H4 (cell line): ENCODE measurements around the gene E4F1. TPM values are rescaled to one million over a fixed set of nuclear protein-coding genes. Genes with fewer than 3 reads are reported as not detected.
A peak's percentile ranks its signal among the peaks of the same experiment; 100 is the strongest.
"Not testable (repeated sequence)": the region's sequence is repeated elsewhere in the genome, so short reads cannot be mapped to it uniquely, and the experiment has no call there.

Experiments used
- DNase-seq: peaks from one replicate; pipeline ENCODE4 v3.0.0-alpha.2; 2015; ENCODE audit warnings: low spot score
- total RNA-seq: library from RNA; depleted of rRNA; stranded (reverse); fragments of >200 nt; shearing (Covaris generic); gene quantifications from 2 replicates; pipeline ENCODE4 v1.2.3, GENCODE V29; 2014

The E4F1 gene
- total RNA-seq, 1 experiment from 2014 or later: 9.5 TPM

DNA sequence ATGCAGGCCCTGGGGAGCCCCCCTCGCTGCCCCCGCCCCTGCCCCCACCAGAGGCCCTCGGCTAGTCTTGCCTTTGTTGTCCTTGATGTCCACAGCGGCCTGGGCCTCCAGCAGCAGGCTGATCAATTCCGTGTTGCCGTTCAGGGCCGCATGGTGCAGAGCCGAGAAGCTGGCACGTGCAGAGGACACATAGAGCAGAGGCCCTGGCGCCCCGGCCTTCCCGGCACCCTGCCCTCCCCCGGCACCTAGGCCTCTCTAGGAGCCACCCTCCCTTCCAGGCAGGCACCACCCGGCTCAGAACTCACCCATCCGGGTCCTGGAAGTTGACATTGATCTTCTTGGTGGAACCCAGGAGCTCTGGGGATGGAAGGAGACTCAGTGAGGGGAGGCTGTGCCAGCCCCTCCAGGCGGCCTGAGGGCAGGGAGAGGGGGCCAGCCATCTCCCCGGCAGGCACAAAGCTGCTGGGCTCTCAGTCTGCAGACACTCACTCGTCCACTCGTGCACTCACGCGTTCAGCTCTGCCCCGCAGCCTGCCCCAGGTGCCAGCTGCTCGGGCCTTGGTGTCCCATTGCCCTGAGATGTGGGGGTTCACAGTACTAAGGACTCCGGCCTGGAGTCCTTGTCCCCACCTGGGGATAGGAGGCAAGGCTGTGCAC, 33.3 kb upstream of the E4F1 start:
- no peak for DNase-seq

DNA sequence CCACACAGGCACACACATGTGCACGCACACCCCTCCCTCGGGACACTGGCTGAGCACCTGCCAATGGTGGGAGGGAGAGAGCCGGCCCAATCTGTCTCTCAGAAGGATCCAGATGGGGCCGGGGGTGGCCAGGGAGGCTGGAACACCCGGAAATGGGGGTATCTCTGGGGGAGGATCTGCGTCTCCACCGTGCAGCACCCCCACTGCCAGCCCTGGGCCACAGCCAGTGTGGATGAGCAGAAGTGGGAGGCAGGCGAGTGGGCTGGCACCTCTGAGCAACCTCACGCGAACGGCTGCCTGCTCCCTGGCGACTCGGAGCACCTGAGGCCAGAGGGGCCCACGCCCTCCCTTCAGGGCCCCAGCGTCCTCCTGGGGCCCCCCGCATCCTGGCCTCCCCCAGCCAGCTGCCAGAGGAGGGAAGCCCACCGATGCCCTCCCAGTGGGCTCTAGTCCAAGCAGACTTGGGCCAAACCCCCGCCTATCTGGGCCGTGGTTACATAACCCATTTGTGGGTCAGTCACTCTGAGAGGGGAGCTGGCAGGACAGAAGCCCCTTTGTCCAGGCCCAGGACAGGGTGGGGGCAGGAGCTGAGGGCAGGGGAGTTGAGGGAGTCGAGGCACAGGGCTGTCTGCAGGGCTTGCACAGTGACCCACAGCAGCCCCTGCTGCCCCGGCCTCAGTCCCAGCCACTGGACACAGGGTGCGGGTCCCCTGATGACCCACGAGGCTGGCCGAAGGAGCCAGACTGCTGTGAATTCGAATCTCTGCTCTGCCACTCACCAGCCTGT, 32.5 kb upstream of the E4F1 start:
- no peak for DNase-seq

DNA sequence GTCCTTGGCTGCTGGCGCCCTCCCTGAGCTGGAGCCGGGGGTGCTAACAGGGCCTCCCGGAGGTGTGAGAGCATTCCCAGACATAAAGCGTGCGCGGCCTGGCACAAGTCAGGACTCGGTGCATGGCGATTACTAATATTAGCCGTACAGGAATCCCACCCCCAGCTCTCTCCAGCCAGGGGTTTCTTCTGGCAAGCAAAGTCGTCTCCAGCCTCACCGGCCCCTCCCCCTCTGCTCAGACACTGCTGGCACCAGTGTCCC, 32.0 kb upstream of the E4F1 start:
- no peak for DNase-seq

DNA sequence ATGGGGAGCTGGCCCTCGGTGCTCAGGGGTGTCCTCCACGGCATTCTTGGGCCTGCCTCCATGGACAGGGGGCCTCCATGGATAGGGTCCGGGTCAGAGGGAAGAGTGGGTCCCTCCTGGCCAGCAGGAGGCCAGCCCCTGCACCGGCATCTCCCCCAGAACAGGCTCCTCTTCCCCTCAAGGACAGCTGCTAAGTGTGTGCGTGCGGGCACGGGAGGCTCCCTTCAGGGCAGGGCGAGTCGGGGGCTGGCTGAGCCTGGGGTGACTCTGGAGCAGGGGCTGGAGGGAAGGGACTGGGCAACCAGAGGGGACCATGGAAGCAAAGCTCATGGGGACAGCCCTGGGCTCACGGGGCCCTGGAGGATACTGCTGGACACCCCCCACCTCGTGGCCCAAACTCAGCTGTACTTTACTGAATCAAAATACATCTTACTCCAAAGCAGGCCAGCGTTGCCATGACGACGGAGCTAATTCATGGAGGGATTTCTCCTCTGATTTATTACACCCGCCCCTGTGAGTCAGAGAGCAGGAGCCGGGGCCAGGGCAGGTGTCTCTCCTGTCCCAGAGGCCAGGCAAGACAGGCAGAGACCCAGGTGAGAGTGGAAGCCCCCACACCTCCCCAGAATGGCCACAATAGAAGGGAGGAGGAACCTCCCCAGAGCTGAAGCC, 29.1 kb upstream of the E4F1 start:
- DNase-seq: no peak

DNA sequence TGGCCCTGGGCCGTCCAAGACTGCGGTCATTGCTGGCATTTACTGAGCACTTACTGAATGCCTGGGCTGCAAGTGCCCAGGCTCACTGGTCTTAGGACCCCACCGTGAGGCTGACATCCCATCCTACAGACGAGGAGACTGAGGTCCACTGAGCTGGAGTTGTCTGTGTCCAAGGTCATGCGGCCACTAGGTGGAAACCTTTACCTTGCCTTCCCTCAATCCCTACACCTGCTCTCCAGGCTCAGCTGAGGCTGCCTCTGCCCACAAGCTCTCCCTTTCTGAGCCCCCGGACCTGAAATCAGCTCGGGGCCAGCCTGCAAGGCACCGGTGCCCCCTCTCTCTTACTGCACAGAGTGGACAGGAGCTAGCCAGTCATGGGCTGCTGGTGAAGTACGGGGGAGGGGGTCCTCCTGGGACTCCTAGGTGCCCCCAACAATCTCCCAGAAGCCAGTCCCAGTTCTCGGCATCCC, 28.5 kb upstream of the E4F1 start:
- DNase-seq: peak; percentile 57

DNA sequence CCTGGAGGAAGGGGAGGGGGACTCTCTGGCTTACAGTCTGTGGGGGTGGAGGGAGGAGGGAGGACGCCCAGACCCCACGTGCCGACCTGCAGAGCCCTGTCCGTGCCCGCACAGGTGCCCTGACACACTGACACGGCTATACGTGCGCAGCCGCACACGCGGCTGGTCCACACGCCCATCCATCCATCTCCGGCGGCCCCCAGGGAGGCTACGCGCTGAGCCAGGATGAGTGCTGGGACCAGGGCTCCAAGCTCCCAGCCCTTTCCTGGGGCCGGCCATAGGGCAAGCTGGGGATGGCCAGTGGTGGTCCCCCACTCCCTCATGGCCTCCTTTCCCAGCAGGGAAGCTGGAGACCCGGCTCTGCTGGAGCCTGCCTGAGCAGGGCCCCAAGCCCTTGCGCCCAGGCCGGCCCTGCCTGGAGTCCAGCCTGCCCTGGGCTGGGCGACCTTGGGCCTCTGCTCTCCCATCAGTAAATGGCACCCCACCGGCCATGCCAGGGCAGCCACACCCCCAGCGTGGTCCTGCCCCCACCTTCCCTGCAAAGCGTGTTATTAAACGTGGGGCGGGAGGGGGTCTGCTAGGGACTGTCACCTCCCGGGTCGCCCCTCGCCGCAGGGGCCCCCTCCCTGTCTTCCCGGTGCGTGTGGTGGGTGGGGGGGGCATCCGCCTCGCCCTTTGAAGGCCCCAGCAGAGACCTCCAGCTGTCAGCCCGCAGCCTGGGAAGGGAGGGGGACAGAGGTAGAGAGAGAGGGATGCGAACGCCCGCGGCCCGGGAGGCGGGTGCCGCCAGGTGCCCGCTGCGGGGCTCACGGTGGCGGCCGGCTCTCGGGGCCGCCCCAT, 27.8 kb upstream of the E4F1 start:
- DNase-seq: no peak

DNA sequence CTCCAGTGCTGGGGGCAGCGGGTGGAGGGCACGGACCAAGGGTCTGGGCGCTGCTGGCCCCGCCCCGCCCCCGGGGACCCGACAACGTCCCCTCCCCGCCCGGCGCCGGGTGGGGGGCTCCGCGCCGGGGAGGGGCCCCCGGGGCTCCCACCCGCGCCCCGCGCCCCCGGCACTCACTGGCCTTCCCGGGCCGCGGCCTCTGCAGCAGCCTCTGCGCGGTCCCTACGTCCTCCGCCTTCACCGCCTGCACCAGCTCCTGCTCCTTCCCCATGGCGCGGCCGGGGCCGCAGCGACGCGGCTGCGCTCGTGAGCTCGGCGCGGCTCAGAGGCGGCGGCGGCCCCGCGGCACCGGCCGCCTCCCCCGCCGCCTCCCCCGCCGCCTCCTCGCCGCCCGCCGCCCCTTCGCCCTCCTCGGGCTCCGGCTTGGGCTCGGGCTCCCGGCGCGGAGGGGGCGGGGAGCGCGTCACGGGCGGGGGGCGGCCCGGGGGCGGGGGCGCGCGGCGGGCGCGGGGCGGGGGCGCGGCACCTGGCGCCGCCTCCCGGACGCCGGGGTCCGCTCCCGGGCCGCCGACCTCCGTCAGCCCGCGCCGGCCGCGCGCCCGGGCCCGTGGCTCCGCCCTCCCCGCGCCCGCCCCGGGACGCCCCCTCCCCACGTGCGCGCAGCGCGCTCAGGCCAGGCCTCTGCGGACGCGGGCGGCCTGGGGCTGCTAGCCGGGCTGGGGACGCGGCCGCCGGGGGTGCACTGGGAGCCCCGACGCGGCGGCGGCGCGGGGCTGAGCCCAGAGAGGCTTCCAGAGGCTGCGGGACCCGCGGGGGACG, 27.0 kb upstream of the E4F1 start, which contains the start of gene CASKIN1:
Gene CASKIN1, minus strand, starts transcription at position 444 of the 819 bp plus-strand sequence. Its CDS starts 173 bp downstream, at position 271.
- DNase-seq: no peak

DNA sequence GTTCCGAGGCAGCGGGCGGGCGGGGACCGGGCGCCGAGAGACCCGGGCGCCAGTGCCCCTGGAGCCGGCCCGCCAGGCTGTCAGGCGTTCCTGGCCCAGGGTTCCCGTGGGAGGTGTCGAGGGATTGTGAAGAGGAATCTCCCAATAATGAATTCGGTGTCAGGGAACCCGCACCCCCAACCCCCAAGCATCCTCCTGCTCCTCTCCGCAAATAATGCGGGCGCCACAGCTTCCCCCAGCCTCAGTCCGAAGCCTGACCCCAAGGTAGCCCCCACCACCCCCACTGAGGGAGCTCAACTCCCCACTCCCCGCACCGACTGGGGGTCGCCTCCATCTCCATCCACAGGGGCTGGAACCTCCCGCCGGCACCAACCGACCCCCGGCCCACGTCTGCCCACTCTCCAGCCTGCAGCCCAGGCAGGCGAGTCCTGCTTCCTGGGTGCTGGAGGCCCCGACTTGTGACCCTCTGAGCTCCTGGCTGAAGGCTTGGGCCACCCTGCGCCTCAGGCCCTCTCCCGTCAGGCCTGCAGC, 26.3 kb upstream of the E4F1 start:
- no peak for DNase-seq

DNA sequence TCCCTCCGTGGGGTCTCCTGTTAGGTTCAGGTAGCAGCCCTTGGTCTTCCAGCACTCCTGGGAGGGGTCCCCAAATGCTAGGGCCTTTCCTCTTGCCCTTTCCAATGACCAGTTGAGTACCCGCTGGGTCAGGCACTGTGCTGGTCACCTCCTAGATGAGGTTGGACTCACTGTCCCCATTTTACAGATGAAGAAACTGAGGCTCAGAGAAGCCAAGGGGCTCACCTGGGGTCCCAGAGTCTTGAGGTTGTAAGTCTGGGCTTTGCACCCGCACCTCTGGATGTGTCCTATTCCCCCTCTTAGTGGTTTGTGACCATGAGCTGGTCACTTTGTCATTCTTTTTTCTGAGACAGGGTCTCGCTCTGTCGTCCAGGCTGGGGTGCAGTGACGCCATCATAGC, 25.6 kb upstream of the E4F1 start:
- no peak for DNase-seq

DNA sequence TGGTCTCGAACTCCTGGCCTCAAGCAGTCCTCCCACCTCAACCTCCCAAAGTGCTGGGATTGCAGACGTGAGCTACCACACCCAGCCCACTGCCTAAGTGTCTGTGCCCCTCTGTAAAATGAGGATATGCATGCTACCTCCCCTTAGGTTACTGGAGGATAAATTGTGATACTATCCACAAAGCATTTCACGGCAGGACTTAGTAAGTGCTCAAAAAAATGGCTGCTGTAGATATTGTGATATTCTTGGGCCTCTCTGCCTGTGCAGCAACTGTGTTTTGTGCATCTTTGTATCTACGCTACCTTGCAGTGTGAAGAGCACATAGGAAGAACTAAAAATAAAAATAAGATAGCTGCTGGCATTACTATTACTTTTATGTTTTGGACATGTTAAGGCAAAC, 25.1 kb upstream of the E4F1 start:
- no peak for DNase-seq

DNA sequence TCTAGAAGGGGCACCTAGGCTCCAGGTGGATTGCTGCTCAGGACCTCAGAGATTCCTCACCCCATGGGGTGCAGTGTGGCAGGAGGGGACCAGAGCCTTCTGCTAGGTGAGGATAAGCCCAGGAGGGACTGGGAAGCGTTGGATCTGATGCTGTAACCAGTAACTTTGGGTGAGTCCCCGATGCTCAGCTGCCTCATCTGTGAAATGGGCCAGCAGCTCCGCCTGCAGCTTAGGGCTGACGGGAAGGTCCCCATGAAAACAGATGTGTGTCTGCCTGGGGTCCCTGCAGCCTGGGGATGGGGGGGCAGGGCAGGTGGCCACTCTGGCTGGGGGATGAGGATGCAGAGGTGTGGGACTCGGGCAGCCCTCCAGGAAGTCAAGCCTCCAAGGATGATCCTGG, 24.3 kb upstream of the E4F1 start:
- no peak for DNase-seq

DNA sequence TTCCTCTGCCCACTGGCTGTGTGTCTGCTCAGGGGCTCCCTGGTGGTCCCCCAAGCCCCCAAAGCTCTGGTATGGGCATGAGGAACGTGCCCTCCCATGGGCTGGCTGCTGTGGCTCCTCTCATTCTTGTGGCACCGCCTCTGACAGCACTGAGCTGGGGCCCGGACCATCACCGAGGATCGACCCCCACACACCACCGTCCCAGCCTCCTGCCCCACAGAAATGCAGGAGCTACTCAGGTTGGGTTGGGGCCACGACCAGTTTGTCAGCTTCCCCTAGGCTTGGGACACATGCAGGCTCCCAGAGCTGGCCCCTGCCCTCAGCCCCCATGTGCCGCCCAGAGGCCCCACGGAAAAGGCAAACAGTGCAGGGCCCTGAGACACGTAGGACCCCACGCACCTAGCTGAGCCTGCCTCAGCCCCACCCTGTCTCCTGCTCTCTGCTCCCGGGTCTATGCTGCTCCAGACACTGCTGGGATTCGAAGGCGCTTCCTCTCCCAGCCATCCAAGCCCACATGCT, 23.7 kb upstream of the E4F1 start:
- DNase-seq: no peak

DNA sequence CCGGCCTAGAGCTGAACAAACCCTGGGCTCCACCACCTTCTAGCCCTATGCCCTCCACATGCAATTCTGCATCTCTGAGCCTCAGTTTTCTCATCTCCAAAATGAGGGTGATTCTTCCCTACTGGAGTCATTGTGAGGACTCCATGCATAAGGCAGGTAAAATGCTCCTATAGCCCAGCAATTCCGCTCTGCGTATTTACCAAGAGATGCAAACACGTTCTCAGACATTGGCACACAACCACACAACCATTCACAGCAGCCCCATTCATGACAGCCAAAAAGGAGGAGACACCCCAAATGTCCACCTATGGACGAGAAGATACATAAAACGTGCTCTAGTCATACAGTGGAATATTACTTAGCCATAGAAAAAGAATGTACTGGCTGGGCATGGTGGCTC, 23.1 kb upstream of the E4F1 start:
- DNase-seq: no peak

DNA sequence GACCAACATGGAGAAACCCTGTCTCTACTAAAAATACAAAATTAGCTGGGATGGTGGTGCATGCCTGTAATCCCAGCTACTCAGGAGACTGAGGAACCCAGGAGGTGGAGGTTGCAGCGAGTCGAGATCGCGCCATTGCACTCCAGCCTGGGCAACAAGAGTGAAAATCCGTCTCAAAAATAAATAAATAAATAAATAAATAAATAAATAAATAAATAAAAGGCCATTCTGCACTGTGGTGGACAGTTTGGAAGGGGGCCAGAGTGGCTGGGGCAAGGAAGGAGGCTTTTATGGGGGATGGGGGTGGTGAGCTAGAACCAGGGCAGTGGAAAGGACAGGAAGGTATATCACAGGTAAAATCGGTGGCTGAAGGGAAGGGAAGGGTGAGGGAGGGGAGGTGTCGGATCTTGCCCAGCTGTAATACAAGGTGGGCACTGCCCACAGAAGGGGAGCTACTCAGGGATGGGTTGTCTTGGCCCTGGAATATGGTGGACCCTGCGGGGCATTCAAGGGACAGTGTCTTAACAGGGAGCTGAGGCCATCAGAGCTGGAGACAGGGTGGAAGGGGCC, 20.2 kb upstream of the E4F1 start:
- DNase-seq: not testable (repeated sequence)

DNA sequence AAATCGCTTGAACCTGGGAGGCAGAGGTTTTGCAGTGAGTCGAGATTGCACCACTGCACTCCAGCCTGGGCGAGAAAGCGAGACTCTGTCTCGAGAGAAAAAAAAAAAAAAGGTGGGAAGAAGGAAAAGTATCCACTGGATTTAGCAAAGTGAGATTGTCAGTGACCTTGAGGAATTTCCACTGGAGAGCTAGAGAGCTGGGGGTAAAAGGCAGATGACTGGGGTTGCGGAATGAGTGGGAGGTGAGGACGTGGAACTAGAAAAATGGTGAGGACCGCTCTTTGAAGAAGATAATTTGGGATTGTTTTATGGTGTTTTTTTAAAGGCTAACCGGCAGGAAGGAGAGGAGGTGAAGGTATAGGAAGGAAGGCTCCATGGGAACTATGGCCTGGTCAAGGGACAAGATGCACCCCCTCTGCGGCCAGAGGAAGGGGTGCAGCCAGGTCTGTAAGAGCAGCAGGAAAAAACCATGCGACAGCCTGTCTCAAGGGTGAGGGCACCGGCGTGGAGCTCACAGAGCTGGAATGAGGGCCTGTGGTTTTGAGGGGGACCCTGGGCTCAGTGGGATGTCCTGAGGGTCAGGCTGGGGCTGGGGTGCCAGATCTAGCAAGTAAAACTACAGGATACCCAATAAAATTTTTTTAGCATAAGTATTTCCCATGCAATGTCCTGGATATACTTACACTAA, 18.8 kb upstream of the E4F1 start:
- no peak for DNase-seq

DNA sequence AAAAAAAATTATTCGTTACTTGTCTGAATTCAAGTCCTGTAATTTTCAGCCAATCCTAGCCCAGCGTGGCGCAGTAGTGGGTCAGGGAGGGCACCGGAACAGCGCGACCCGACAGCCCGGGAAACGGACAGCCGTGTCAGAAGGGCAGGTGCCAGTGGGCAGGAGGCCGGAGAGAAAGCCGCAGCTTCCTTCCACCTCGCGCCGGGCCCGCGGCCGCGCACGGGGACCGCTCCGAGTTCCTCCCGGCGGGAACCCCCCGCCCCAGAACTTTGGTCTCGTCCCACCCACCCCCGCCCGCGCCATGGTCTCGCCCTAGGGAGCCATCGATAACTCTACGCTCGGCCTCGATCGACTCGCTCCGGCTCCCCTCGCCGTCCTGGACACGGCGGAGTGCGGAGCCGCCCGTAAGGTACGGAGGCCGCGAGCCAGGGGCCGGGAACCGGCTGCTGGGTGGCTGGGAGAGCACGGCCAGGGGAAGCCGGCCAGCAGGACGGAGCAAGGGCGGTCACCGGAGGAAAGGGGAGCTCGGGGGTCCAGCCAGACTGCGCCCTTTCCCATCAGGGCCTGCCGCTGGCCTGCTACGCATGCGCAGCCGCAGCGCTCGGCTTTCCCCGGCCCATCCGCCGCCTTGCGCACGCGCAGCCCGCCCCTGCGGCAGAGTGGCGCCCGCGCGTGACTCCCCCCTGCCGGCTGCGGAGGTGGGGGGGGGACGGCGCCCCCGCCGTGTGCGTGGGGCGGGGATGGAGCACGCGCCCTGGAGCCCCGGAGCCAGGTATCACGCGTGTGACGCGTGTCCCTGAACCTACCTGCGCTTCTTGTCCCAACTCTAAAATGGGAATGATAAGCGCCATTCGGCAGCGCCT, 18.1 kb upstream of the E4F1 start, which contains the start of gene MLST8:
Gene MLST8, plus strand, starts transcription at position 351 of the 863 bp plus-strand sequence. CDS start 632 bp downstream, outside the sequence.
- DNase-seq: peak; percentile 78

DNA sequence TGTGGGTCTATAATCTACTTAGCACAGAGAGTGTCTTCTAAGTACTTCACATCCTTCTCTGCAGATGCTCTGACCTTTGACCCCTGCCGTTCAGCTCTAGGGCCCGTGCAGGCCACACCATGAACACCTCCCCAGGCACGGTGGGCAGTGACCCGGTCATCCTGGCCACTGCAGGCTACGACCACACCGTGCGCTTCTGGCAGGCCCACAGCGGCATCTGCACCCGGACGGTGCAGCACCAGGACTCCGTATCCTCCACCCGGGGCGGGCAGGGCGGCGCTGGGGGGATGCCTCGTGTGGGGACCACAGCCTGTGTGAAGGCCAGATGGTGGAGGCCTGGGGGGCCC, 17.5 kb upstream of the E4F1 start:
- no peak for DNase-seq

DNA sequence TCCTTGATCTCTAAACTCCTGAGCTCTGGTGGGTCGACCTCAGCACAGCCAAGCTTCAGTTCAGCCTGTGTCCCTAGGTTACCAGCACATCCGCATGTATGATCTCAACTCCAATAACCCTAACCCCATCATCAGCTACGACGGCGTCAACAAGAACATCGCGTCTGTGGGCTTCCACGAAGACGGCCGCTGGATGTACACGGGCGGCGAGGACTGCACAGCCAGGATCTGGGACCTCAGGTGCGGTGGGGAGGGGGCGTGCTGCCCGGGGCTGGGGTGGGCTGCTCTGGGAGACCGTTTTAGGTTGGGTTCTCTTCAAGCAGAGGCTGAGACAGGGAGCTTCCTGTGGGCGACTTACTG, 17.0 kb upstream of the E4F1 start:
- DNase-seq: no peak
